VCaP (cell line): Measurements from ENCODE around the gene HLCS.

Experiments
- H3K27ac ChIP-seq: fragments of 450-650 bp; 2 replicates; pipeline ENCODE4 v1.5.1; 2017
- CTCF ChIP-seq: fragments of 450-650 bp; conservative IDR thresholded peaks from 2 replicates; pipeline ENCODE4 v1.5.1; 2017; ENCODE audit warnings: mild to moderate bottlenecking, moderate library complexity

HLCS gene

GRCh38 chr21:36968414-36968813 is 1.9 kb upstream of the HLCS start:
- H3K27ac ChIP-seq: no peak overlapping the region
- no peak for TF ChIP-seq CTCF

- no peak for TF ChIP-seq CTCF
- H3K27ac ChIP-seq: peak overlapping the region; percentile 95
Measured at GRCh38 chr21:36966821-36967768, 626 bp upstream of the HLCS start.

- H3K27ac ChIP-seq: peak overlapping the region; percentile 95
Measured at GRCh38 chr21:36965720-36966065, 776 bp downstream of the HLCS start.

GRCh38 chr21:36964827-36965719 is 1.4 kb downstream of the HLCS start:
- TF ChIP-seq CTCF: no peak

More at GRCh38 chr21:36965720-36966065, 776 bp downstream of the HLCS start:
- TF ChIP-seq CTCF: no peak

GRCh38 chr21:36964398-36964797 is 2.1 kb downstream of the HLCS start:
- TF ChIP-seq CTCF: no peak
- peak overlapping the region; percentile 95 for H3K27ac ChIP-seq

More at GRCh38 chr21:36964827-36965719, 1.4 kb downstream of the HLCS start:
- H3K27ac ChIP-seq: peak overlapping the region; percentile 95

GRCh38 chr21:36962098-36962780 is 4.2 kb downstream of the HLCS start:
- TF ChIP-seq CTCF: no peak
- H3K27ac ChIP-seq: no peak overlapping the region
